Measurements from ENCODE around the gene PRR20A.
"Not testable (repeated sequence)": the region's sequence is repeated elsewhere in the genome, so short reads cannot be mapped to it uniquely, and the experiment has no call there.

The PRR20A gene

GRCh38 chr13:57140235-57140968 is at the start of gene PRR20A:
Gene PRR20A (plus strand): TSS chr13:57140918. CDS start chr13:57141305, 387 bp downstream.
- DNase-seq (ENCODE audit: low read depth), result not testable (repeated sequence)

DNA sequence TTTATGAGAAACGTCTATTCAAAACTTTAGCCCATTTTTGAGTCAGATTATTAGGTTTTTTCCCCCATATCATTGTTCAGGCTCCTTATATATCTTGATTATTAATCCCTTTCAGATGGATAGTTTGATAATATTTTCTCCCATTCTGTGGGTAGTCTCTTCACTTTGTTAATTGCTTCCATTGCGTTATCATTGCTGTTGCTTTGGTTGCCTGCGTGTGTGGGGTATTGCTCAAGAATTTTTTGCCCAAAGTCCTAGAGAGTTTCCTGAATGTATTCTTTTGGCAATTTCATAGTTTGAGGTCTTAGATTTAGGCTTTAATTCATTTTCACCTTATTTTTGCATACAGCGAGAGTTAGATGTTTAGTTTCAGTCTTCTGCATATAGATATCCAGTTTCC is 25.8 kb upstream of the PRR20A start:
- DNase-seq (ENCODE audit: low read depth), result no peak

- DNase-seq (ENCODE audit: low read depth), result no peak
Measured at GRCh38 chr13:57123681-57124080, 17.0 kb upstream of the PRR20A start.

- no peak for DNase-seq (ENCODE audit: low read depth)
Measured at GRCh38 chr13:57128909-57129308, 11.8 kb upstream of the PRR20A start.

DNA sequence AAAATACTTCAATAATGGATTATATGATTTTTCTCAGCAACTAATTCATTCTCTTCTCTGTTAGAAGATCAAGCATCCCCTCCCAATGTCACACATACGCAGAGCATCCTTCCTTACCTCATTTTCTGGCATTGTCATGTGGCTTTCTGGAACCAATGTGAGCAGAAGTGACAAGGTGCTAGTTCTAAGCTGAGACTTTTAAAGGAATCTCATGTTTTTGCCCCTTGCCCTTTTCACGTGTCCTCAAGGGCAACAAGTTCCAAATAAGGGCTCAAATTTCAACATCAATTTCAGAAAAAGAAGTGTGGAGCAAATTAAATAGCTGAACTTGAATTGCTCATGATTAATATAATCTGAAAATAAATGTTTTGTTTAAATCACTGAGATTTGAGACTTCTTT is 4.6 kb upstream of the PRR20A start:
- DNase-seq (ENCODE audit: low read depth), result no peak

- no peak for DNase-seq (ENCODE audit: low read depth)
Measured at GRCh38 chr13:57137585-57137984, 3.1 kb upstream of the PRR20A start.

DNA sequence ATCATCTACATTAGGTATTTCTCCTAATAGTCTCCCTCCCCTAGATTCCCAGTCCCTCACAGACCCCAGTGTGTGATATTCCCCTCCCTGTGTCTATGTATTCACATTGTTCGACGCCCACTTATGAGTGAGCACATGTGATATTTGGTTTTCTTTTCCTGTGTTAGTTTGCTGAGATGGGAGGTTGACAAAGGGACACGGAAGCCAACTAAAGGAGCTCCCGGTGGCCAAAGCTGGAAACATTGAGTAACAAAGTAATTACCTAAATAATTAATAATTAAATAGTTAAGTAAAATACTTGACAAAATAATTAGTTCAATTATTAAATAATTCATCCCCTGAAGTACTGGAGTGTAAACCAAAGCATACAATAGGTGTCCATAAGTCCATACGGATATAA is 1.7 kb upstream of the PRR20A start:
- no peak for DNase-seq (ENCODE audit: low read depth)

- not testable (repeated sequence) for DNase-seq (ENCODE audit: low read depth)
Measured at GRCh38 chr13:57139781-57140180, 937 bp upstream of the PRR20A start.

DNA sequence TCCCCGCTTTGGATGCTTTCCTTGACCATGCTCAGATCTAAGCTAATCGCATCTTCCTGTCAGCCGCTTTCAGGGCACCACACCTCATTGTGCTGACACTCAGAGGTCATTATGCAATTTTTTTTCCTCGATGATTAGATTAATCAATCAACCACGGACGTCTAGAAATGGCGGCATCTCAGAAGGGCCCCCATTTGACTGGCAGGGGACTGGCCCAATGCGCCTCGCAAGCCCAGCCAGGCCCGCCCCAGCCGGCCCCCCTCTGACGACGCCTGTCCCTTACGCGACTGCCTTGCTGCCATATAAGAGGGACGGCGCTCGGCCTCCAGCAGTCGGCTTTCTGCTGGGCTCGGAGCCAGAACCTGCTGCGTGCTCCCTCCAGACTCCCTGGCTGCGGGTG is 6.5 kb downstream of the PRR20A start, which contains the start of gene PRR20B:
TSS of gene PRR20B (plus strand) at position 301 of the 400 bp plus-strand sequence. CDS start 387 bp downstream, outside the sequence.
- not testable (repeated sequence) for DNase-seq (ENCODE audit: low read depth)

- not testable (repeated sequence) for DNase-seq (ENCODE audit: low read depth)
Measured at GRCh38 chr13:57148106-57148505, 7.4 kb downstream of the PRR20A start.

DNA sequence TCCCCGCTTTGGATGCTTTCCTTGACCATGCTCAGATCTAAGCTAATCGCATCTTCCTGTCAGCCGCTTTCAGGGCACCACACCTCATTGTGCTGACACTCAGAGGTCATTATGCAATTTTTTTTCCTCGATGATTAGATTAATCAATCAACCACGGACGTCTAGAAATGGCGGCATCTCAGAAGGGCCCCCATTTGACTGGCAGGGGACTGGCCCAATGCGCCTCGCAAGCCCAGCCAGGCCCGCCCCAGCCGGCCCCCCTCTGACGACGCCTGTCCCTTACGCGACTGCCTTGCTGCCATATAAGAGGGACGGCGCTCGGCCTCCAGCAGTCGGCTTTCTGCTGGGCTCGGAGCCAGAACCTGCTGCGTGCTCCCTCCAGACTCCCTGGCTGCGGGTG is 13.0 kb downstream of the PRR20A start, which contains the start of gene PRR20C:
TSS of gene PRR20C (plus strand) at position 301 of the 400 bp plus-strand sequence. CDS start 387 bp downstream, outside the sequence.
- DNase-seq (ENCODE audit: low read depth), result not testable (repeated sequence)

- DNase-seq (ENCODE audit: low read depth), result not testable (repeated sequence)
Measured at GRCh38 chr13:57160332-57160731, 19.6 kb downstream of the PRR20A start, which contains the start of gene PRR20D. Gene PRR20D (plus strand): TSS chr13:57160632. CDS start chr13:57161019, 387 bp downstream.

- not testable (repeated sequence) for DNase-seq (ENCODE audit: low read depth)
Measured at GRCh38 chr13:57166897-57167296, 26.2 kb downstream of the PRR20A start, which contains the start of gene PRR20E. Gene PRR20E (plus strand): TSS chr13:57167197. CDS start chr13:57167584, 387 bp downstream.

DNA sequence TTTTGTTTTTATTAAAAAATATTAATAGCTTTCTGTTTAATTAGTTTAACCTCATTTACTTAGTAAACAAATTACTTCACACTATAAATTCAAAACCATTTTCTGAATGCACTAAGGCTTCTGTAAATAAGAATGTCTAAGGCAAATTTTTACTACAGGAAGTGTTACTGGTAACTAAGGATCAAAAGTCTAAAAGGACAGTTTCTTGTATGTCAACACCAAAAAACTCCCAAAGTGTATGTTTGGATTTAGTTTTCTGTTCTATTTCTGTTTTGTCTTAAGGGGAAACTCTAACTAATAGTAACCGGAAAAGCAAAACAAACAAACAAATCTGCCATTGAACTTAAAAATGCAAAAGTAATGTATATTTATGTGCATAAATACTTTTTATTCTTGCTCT is 50.9 kb downstream of the PRR20A start:
- DNase-seq (ENCODE audit: low read depth), result no peak

Measured in HS-5 (cell line).